GOT3 (cell line): ENCODE data around the gene RAMP2.
"Not testable (repeated sequence)": the region's sequence is repeated elsewhere in the genome, so short reads cannot be mapped to it uniquely, and the experiment has no call there.

Source experiments
- DNase-seq: peaks from one replicate; lab custom pipeline; 2025; ENCODE audit warnings: mixed read lengths; lab: John Stamatoyannopoulos, UW

The RAMP2 gene

DNA sequence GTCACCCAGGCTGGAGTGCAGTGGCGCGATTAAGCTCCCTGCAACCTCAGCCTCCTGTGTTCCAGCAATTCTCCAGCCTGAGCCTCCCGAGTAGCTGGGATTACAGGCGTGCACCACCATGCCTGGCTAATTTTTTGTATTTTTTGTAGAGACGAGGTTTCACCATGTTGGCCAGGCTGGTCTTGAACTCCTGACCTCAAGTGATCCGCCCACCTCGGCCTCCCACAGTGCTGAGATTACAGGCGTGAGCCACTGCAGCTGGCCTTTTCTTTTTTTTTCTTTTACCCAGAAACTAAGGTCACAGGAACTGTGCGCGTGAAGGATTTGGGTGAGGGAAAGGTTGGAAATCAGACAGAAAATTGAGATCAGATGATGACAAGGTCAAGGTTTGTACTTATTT lies 8.9 kb downstream of the RAMP2 start:
- DNase-seq: not testable (repeated sequence)

DNA sequence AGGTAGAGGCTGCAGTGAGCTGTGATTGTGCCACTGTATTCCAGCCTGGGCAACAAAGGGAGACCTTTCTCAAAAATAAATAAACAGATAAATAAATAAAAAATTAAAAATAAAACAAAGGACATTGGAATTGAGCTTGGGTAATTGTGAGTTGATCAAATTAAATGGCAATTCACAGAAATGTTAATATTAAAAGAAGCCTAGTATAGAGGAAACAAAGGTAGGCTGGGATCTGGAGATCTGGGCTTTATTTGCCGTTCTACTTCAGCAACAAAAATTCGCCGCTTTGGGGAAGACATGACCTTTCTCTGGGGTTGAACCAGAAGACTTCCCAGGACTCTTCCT lies 11.9 kb downstream of the RAMP2 start:
- DNase-seq: no peak

DNA sequence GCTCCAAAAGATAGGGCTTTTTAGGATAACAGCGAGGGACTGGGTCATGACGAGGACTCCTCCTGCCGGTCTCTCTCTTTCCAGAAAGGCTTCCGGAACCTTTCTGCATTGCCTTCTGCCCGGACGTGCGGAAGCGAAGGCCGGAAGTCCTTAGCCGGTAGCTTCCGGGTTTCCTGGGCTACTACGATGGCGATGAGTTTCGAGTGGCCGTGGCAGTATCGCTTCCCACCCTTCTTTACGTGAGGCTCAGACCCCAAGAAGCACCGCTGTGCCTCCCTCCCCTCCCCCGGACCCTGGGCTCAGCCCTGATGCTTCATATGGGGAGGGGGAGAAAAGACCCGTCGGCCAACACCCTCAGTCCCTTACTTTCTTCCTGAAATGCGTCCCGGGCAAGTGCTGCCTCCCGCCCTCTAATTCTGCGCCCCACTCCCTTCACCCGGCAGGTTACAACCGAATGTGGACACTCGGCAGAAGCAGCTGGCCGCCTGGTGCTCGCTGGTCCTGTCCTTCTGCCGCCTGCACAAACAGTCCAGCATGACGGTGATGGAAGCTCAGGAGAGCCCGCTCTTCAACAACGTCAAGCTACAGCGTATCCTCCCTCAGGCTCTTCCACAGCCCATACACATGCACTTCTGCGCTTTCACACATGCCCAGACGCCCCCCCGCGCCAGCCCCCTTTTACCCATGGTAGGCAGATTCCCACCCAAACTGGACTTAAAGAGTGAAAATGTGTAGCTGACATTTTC lies 12.4 kb downstream of the RAMP2 start, which contains the start of gene VPS25:
Gene VPS25, plus strand, starts transcription at position 160 of the 746 bp plus-strand sequence. Its CDS starts 27 bp downstream, at position 187.
- peak; percentile 30 for DNase-seq

DNA sequence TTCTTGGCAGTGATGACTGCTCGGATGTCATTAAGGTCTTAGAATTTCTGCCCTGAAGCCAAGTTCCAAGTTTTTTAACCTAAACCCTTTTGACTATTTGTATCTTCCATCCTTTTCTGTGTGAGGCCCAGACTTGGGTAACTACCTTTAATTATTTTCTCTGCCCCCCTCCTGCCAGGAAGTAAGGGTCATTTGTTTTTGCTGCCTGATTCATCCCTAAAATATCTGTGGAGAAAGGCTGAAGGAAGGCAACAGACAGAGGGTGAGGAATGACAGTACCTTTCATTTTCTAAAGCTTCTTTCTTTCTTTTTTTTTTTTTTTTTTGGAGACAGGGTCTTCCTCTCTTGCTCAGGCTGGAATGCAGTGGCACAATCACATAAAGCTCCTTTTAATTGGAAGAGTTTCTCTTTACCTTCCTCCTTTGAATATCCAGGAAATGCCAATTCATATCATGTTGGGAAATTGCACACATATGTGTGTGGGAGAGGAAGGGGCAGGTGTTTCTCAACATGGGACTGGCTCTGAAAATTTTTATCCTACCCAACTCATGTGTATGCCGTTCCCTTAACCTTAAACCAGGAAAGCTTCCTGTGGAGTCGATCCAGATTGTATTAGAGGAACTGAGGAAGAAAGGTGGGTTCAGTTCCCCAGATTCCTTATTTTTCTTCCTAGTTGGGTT lies 13.2 kb downstream of the RAMP2 start:
- DNase-seq: no peak

DNA sequence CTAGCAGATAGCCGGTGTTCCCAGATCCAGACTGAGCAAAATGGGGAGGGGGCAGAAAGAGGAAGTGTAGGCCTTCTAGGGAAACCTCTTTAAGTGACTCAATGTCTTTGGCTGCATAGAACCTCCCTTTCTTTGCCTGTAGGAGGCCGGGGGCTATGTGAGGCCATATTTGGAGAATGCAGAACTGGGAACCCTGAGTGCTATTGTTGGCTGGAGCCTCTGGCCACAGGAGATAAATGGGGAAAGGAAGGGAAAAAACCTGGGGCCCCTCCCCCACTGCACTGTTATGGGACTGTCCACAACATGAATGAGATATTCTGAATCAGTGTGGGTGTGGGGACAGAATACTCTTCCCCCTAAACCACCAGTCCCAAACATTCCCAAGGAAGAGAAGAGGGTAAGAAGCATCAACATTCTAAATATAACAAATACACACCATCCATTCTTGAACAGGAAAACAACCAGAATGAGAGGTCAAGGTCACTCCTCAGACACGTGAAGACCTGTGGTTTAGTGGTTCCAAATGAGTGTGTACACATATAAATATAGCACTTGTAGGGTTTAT lies 14.6 kb downstream of the RAMP2 start:
- no peak for DNase-seq

DNA sequence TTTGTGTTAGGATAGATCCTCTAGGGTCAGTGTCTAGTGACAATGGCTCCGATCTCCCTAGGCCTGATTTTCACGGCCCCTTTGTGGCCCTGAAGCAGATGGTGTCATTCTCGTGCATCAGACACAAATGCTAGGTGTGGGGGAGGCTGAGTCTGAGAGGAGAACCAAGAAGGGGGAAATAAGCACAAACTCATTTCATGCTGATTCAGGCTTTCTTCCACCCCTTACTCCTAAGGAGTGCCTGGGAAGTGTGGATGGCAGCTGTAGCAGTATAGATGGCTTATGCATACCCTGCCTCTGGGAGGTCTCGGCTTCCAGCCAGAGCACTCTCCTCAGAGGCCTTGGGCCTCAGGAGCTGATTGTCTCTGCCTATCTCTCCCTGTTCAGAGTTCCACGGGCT lies 17.5 kb downstream of the RAMP2 start:
- no peak for DNase-seq

DNA sequence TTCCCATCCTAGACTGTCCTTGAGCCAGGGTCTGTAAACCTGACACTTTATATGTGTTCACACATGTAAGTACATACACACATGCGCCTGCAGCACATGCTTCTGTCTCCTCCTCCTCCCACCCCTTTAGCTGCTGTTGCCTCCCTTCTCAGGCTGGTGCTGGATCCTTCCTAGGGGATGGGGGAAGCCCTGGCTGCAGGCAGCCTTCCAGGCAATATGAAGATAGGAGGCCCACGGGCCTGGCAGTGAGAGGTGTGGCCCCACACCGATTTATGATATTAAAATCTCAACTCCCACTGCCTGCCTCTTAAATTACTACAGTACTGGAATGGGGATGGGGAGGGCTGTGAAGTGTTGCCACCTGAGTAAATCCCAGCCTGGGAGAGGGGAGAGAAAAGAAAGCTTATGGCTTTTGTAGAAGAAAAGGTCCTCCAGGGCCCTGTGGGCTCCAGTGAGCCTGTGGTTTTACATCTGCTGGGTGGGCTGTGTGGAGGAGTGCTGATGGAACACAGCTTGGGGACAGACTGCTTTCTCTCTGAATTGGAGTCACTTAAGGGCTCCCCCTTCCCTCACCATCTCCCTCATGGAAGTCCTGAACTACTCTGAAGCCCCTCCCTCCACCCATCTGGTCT lies 18.4 kb downstream of the RAMP2 start:
- no peak for DNase-seq

DNA sequence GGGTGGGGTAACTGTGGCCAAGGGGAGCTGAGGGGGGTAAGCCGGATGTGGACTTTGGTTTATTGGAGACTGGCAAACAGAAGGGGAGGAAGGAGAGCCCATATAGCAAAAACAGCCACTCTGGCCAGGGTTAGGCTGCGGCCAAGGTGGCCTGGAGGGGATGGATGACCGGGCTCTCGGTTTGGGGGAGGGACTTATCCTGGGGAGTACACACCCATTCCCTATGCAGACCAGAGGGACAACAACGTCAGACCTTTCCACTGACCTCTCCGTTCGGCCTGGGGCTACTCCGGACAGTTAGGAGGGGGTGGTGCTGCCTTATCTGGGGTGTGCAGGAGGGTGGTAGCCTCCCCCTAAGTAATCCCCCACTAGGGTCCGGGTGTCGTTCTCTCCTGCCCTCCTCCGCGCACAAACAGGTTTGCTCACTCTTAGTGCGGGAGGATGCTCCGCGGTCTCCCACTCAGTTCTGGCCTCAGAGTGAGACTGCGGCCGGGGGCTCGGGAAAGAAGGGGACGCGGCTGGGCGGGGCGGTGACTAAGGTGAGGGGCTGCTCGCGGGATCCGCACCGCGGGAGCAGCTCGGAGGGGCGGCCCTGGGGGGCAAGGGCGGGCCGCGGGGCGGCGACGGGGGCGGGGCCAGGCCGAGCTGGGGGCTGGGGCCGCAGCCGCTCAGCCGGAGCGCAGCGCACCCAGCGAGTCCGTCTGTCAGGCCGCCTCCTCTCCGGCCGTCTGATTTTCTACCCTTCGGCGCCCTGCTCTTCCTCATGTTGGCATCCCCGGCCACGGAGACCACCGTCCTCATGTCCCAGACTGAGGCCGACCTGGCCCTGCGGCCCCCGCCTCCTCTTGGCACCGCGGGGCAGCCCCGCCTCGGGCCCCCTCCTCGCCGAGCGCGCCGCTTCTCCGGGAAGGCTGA lies 19.2 kb downstream of the RAMP2 start, which contains the start of gene WNK4:
Gene WNK4, plus strand, starts transcription at position 675 of the 915 bp plus-strand sequence. Its CDS starts 89 bp downstream, at position 764.
- no peak for DNase-seq

DNA sequence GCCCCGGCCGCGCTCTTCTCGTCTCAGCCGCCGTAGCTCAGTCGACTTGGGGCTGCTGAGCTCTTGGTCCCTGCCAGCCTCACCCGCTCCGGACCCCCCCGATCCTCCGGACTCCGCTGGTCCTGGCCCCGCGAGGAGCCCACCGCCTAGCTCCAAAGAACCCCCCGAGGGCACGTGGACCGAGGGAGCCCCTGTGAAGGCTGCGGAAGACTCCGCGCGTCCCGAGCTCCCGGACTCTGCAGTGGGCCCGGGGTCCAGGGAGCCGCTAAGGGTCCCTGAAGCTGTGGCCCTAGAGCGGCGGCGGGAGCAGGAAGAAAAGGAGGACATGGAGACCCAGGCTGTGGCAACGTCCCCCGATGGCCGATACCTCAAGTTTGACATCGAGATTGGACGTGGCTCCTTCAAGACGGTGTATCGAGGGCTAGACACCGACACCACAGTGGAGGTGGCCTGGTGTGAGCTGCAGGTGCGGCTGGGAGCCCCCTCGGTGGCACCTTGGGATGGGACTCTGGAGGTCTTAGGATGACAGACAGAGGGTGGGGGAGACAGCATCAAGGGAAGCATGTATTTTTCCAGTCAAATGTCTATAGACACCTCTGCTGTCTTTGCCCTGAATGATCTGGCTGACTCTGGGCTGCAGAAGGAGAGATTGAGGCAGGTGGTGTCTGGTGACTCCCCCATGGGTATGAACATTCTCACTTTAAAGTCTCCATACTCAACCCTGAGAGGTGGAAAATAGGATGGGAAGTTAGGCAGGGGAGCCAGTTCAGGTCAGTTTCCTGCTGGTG lies 20.0 kb downstream of the RAMP2 start:
- DNase-seq: no peak

DNA sequence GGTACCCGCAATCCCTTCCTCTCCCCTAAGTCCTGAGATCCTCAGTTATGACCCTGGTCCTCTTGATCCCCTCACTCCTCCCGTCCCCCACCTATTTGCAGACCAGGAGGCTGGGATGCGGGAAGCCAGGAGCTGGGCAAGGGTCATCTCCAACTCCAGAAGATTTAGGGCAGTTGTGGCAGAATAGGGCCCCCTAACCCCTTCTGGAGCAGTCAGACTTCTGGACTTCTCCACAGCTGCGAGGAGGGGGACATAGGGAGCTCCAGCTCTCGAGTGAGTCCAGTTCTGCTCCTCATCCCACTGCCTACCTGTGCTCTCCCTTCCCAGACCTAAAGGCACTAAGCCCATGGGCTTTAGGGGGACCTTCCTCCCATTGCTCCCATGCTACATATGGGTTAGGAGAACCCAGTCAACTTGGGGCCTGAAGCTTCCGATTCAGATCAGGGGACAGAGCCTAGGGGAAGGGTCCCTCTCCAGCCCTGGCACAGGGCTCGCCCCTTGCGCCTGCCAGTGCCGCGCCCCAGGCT lies 20.7 kb downstream of the RAMP2 start:
- no peak for DNase-seq

DNA sequence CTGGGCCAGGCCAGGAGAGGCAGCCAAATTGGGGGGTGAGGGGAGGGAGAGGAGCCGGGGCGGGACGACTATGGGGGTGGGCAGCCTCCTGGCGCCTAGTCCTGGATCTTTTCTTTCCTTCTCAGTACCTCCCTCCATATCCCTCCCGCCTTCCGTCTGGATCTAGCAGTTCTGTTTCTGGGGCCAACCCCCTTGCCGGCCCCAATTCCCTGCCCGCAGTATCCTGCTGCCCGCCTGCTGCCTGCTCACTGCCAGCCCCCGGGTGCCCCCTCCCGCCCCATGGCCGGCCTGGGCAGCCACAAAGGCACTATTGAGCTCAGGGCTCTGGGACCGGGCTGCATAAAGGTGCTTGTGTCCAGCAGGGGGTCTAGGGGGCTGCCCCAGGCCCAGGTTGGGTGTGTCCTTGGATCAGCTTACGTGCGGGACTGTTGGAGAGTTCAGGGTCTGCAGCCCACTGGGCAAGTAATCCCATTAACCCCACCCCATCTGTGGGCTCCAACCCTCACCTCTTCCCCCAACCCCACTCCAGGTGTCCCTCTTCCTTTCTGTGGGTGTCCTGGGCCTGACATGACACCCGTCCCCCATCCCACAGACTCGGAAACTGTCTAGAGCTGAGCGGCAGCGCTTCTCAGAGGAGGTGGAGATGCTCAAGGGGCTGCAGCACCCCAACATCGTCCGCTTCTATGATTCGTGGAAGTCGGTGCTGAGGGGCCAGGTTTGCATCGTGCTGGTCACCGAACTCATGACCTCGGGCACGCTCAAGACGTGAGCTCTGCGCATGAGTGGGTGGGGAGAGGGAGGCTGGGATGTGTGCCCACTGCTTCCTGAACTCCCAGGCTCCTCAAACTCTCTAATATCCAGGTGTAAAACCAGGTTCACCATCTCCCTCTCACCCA lies 21.4 kb downstream of the RAMP2 start:
- DNase-seq: no peak

DNA sequence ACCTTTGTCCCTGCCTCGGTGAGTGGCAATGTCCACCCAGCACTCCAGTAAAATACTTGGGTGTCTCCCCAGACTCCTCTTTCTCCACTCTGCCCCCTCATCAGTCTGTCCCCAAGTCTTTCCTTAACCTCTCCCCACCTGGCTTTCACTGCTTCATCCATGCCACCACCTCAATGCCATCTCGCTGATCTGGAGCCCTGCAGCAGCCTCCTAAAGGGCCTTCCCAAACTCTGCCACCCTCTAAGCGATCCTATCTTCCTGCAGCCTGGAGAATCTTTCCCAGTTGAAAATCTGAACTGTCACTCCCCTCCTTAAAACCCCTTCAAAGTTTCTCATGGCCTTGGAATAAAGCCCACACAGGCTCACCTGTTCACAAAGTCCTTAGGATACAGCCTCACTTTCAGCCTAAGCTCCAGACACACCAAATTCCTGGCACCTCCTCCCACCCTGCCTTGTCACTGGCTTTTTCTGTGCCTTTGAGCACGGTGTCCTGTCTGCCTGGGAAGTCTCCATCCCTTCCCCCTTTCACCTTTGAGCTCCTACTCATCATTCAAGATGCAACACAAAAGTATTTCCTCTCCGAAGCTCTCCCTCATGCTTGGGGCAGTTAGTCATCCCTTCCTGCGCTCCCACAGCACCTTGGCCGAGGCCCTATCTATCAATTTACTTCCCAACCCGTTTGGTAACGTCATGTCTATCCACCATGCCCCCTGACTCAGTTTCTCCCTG lies 22.2 kb downstream of the RAMP2 start:
- no peak for DNase-seq

DNA sequence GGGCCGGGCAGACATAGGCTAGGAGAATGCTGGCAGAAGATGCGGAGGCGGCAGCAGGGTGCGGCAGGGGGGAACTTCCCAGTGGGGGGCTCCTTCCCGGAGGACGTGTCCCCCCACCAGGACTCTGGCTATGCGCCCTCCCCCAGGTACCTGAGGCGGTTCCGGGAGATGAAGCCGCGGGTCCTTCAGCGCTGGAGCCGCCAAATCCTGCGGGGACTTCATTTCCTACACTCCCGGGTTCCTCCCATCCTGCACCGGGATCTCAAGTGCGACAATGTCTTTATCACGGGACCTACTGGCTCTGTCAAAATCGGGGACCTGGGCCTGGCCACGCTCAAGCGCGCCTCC lies 22.7 kb downstream of the RAMP2 start:
- no peak for DNase-seq

DNA sequence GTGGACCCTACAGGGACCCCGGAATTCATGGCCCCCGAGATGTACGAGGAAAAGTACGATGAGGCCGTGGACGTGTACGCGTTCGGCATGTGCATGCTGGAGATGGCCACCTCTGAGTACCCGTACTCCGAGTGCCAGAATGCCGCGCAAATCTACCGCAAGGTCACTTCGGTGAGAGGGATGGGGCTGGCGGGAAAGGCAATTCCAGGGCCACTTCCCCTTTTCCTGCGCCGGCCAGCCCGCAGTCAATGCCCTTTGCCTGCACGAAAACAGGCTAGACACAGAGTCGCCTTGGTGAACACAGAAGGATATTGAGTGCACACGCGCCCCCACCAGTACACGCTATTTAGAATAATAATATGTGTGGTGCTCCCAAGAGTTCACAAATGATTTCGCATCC lies 23.4 kb downstream of the RAMP2 start:
- no peak for DNase-seq

DNA sequence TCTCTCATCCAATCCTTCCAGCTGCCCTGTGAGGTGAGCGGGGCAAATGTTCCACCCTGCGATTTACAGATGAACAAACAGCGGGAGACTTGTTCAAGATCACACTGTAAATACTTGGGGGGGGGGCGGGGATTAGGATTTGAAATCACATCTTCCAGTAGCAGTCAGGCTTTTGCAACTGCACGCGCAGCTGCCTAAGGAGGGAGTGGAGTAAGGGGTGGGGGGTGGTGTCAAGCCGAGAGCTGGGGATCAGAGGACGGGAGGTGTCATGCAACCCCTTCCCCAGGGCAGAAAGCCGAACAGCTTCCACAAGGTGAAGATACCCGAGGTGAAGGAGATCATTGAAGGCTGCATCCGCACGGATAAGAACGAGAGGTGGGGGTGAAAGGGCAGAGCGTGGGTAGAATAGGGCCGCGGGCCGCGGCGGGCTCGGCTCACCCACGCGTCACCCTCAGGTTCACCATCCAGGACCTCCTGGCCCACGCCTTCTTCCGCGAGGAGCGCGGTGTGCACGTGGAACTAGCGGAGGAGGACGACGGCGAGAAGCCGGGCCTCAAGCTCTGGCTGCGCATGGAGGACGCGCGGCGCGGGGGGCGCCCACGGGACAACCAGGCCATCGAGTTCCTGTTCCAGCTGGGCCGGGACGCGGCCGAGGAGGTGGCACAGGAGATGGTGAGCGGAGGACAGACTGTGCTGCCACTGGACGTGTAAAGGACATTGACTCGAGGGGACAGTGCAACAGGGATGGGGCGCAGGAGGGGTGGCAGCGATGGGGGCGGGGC lies 24.0 kb downstream of the RAMP2 start:
- DNase-seq: no peak

DNA sequence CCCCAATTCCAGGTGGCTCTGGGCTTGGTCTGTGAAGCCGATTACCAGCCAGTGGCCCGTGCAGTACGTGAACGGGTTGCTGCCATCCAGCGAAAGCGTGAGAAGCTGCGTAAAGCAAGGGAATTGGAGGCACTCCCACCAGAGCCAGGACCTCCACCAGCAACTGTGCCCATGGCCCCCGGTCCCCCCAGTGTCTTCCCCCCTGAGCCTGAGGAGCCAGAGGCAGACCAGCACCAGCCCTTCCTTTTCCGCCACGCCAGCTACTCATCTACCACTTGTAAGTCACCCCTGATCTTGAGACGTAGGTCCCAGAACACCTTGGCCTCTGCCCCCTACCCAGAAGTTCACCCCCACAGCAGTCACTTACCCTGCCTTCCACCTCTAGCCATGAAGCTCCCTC lies 26.2 kb downstream of the RAMP2 start:
- no peak for DNase-seq

DNA sequence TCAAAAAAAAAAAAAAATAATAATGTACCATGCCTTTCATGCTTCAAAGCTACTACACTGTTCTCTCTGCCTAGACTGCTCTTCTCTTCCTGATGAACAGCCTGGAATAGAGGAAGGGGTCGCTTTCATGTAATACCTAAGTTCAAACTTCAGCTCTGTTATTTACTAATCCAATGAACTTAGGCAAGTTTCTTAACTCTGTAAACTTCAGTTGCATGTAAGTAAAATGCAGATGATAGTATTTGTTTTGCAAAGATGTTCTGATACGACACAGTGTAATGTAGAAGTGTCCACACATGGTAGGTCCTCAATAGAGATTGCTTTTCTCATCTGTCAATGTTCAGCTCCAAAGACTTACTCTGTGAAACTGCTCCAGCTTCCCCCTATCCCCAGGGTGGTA lies 30.9 kb downstream of the RAMP2 start:
- no peak for DNase-seq

DNA sequence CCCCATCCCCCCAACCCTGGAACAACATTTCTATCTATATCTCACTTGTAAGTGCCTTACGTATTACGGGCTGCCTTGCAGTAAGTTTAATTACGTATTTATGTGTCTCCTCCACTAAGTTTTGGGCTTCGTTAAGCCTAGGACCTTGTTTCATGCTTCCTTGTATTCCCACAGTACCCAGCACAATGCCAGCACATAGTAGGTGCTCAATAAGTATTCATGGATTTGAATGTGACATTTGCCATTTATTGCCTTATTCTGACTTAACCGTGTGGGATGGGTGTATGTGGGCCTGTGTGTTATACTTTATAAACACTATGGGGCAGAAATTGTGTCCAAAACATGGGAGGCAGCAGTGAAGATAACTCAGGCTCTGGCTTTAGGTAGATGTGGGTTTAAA lies 31.5 kb downstream of the RAMP2 start:
- DNase-seq: no peak
